Neuron (in vitro differentiated cells): Measurements from ENCODE around the gene PPM1D.
"Not testable (repeated sequence)": the region's sequence is repeated elsewhere in the genome, so short reads cannot be mapped to it uniquely, and the experiment has no call there.

Source experiments
- H2AFZ ChIP-seq: one replicate; pipeline ENCODE4 v1.6.1; 2013; ENCODE audit warnings: low read depth, mild to moderate bottlenecking, inconsistent platforms, low read length, moderate library complexity
- H3K27me3 ChIP-seq: one replicate; pipeline ENCODE4 v1.6.1; 2013; ENCODE audit warnings: low read length; ENCODE audit not compliant: insufficient read depth
- H3K36me3 ChIP-seq: one replicate; pipeline ENCODE4 v1.6.1; 2013; ENCODE audit warnings: low read length; ENCODE audit not compliant: insufficient read depth
- H3K4me1 ChIP-seq: one replicate; pipeline ENCODE4 v1.6.1; 2013; ENCODE audit warnings: low read length; ENCODE audit not compliant: insufficient read depth
- H3K4me3 ChIP-seq: 2 replicates; pipeline ENCODE4 v1.5.1; 2013; ENCODE audit warnings: mild to moderate bottlenecking, low read length, moderate library complexity
- H3K9me3 ChIP-seq: one replicate; pipeline ENCODE4 v1.6.1; 2013; ENCODE audit warnings: low read length

The PPM1D gene

DNA sequence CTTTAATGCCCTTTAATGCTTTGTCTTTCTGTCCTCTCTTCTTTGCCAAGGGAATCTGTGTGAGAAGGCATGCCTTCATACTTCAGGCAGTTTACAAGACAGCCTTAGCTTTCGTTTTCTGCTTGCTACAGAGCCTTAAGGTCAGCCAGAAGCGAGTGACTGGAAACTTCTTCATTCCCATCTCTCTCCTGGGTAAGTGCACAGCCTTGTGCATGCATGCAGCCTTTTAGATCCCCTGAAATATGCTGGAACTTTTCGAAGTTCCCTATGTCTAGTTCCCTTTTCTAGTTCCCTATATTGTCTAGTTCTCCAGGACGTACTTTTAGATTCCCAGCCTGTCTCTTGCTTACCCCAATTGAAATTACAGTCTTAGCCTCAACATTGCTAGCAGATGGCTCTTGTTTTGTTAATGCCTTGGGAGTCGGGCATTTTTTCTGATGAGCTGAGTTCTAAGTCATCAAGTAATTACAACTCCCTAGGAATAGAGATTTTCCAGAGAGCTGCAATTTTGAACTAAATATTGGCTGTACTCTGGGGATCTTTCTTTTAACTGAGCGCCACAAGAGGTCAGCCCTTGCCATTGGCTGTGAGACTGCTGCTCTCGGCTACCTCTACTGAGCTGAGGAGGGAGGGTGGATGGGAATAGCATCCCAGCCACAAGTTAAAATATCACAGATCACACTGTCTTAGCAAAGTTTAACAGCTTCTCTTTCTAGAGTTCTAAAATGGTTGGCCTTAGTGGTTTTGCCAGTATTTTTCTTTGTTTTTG lies 22.7 kb upstream of the PPM1D start:
- no peaks in the 10 kb centered on the region for H3K27me3 ChIP-seq
- H2AFZ ChIP-seq, result peak overlapping the region; percentile 53
- peaks cover 26% of the 10 kb centered on the region for H3K4me1 ChIP-seq
- H3K36me3 ChIP-seq, result no peaks in the 10 kb centered on the region
- peak overlapping the region; percentile 13 for H3K4me3 ChIP-seq
- no peaks in the 10 kb centered on the region for H3K9me3 ChIP-seq

GRCh38 chr17:60579090-60579489 lies 20.9 kb upstream of the PPM1D start:
- Histone ChIP-seq H3K36me3 (no peaks in the 10 kb centered on the region), H3K4me3 (no peak overlapping the region), H3K4me1 (peaks cover 9% of the 10 kb centered on the region), H3K27me3 (no peaks in the 10 kb centered on the region), H2AFZ (no peak overlapping the region), H3K9me3 (no peaks in the 10 kb centered on the region)

GRCh38 chr17:60579551-60579950 lies 20.4 kb upstream of the PPM1D start:
- Histone ChIP-seq H3K27me3 (no peaks in the 10 kb centered on the region), H3K4me3 (no peak overlapping the region), H2AFZ (no peak overlapping the region), H3K36me3 (no peaks in the 10 kb centered on the region), H3K4me1 (peaks cover 8% of the 10 kb centered on the region), H3K9me3 (no peaks in the 10 kb centered on the region)

DNA sequence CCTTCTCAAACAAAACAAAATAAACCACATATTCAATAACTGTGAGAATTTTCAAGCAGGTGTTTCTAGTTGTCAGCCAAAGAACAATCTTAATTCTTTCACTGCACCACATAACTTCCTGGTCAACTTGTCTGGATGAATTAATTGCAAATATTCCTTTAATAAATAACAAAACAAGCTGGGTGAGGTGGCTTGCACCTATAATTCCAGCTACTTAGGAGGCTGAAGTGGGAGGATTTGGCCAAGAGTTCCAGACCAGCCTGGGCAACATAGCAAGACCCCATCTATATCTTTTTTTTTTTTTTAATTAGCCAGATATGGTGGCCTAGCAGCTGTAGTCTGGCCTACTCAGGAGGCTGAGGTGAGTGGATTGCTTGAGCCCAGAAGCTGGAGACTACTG lies 17.0 kb upstream of the PPM1D start:
- Histone ChIP-seq H3K4me1 (no peaks in the 10 kb centered on the region), H3K4me3 (no peak overlapping the region), H3K36me3 (no peaks in the 10 kb centered on the region), H3K9me3 (no peaks in the 10 kb centered on the region), H3K27me3 (no peaks in the 10 kb centered on the region), H2AFZ (no peak overlapping the region)

DNA sequence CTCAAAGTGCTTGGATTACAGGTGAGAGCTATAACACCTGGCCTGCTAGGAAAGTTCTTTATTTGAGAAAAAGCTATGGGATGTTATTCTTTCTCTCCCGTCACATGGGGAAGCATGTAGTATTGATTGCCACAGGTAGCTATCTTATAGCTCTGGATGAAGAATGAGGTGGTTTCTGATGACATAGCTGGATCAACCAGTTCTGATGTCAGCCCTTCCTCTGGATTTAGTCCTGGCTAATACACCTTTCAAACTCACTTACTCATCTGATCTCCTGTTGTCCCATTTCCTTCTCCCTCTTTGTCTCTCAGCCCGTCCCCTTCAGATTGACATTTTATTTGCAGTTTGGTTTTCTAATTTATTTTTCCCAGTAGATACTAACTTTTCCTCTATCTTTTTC lies 14.1 kb upstream of the PPM1D start:
- Histone ChIP-seq H3K9me3 (no peaks in the 10 kb centered on the region), H3K4me1 (no peaks in the 10 kb centered on the region), H2AFZ (no peak overlapping the region), H3K36me3 (no peaks in the 10 kb centered on the region), H3K27me3 (no peaks in the 10 kb centered on the region), H3K4me3 (no peak overlapping the region)

DNA sequence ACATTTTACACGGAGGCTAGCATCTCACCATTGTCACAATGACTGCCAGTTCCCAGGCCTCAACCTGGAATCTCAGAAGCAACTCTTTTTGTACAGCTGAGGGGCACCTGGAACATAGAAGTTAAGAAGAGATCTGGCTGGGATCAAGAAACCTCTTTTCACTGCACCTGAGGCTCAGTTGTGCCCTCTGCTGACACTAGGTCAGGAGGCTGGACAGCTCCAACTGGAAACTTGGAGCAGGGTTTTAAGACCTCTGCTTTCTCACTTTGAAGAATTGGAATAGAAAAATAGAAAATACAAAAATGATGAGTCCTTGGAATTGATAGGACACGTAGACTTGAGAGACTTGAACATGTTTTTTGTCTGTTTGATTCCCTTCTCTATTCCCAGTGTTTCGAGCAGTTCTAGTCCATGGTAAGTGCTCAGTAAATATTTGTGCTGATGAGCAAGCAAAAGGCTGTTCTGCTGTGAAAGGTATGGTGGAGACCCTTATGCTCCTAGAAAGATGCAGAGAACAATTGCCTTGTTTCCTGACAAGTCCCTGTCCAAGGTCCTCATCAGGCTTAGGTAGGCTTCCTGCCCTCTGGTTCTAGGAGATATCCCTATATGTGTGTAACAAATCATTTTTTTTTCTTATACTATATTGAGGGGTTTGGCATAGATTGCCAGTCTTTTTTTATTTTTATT lies 13.6 kb upstream of the PPM1D start:
- Histone ChIP-seq H2AFZ (no peak overlapping the region), H3K4me3 (no peak overlapping the region), H3K9me3 (no peaks in the 10 kb centered on the region), H3K4me1 (no peaks in the 10 kb centered on the region), H3K36me3 (no peaks in the 10 kb centered on the region), H3K27me3 (no peaks in the 10 kb centered on the region)

DNA sequence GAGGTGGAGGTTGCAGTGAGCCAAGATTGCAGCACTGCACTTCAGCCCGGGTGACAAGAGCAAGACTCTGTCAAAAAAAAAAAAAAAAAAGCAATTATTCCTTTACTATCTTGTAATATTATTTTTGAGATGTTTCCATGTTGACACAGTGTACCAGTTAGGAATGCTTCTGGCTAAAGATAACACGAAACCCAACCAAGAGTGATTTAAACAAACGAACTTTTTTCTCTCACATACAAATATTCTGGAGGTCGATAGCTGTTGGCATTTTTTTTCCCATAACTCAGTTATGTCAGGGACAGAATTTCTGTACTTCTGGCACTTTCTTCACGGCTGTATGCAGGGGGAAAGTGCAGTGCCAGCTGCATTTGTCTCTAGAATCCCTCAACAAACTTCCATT lies 9.9 kb upstream of the PPM1D start:
- no peaks in the 10 kb centered on the region for H3K36me3 ChIP-seq
- no peaks in the 10 kb centered on the region for H3K9me3 ChIP-seq
- H3K4me1 ChIP-seq, result no peaks in the 10 kb centered on the region
- no peak overlapping the region for H2AFZ ChIP-seq
- H3K4me3 ChIP-seq, result no peak overlapping the region
- H3K27me3 ChIP-seq, result no peaks in the 10 kb centered on the region

DNA sequence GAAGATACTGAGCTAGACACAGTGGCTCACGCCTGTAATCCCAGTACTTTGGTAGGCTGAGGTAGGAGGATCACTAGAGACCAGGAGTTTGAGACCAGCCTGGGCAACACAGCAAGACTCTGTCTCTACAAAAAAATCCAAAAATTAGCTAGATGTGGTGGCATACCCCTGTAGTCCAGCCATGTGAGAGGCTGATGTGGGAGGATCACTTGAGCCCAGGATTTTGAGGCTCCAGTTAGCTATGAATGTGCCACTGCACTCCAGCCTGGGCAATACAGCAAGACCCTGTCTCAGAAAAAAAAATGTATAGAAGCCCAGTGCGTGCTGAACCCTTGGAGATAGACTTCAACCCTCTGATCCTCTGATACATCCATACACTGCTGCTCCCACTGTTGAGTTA lies 7.2 kb upstream of the PPM1D start:
- Histone ChIP-seq H3K9me3 (no peaks in the 10 kb centered on the region), H2AFZ (no peak overlapping the region), H3K4me3 (no peak overlapping the region), H3K27me3 (no peaks in the 10 kb centered on the region), H3K4me1 (no peaks in the 10 kb centered on the region), H3K36me3 (no peaks in the 10 kb centered on the region)

DNA sequence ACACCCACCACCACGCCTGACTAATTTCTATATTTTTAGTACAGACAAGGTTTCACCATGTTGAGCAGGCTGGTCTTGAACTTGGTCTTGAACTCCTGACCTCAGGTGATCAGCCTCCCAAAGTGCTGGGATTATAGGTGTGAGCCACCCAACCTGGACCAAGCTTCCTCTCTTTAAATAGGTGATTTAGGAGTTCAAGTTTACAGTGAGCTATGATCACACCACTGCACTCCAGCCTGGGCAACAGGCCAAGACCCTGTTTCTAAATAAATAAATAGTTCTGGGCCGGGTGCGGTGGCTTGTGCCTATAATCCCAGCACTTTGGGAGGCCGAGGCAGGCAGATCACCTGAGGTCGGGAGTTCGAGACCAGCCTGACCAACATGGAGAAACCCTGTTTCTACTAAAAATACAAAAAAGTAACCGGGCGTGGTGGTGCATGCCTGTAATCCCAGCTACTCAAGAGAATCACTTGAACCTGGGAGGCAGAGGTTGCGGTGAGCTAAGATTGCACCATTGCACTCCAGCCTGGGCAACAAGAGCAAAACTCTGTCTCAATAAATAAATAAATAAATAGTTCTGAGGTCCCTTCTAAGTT lies 6.5 kb upstream of the PPM1D start:
- H2AFZ ChIP-seq, H3K9me3 ChIP-seq, H3K4me1 ChIP-seq, H3K36me3 ChIP-seq, H3K27me3 ChIP-seq, H3K4me3 ChIP-seq: not testable (repeated sequence)

GRCh38 chr17:60594170-60594569 lies 5.8 kb upstream of the PPM1D start:
- H3K36me3 ChIP-seq, H2AFZ ChIP-seq, H3K4me3 ChIP-seq, H3K4me1 ChIP-seq, H3K9me3 ChIP-seq, H3K27me3 ChIP-seq: not testable (repeated sequence)

GRCh38 chr17:60594734-60595133 lies 5.3 kb upstream of the PPM1D start:
- Histone ChIP-seq H3K27me3 (no peaks in the 10 kb centered on the region), H3K4me1 (peaks cover 5% of the 10 kb centered on the region), H2AFZ (no peak overlapping the region), H3K36me3 (no peaks in the 10 kb centered on the region), H3K4me3 (no peak overlapping the region), H3K9me3 (no peaks in the 10 kb centered on the region)

- Histone ChIP-seq H3K27me3 (no peaks in the 10 kb centered on the region), H3K36me3 (no peaks in the 10 kb centered on the region), H3K4me1 (peaks cover 5% of the 10 kb centered on the region), H3K4me3 (no peak overlapping the region), H3K9me3 (no peaks in the 10 kb centered on the region), H2AFZ (no peak overlapping the region)
Measured at GRCh38 chr17:60597297-60597696, 2.7 kb upstream of the PPM1D start.

DNA sequence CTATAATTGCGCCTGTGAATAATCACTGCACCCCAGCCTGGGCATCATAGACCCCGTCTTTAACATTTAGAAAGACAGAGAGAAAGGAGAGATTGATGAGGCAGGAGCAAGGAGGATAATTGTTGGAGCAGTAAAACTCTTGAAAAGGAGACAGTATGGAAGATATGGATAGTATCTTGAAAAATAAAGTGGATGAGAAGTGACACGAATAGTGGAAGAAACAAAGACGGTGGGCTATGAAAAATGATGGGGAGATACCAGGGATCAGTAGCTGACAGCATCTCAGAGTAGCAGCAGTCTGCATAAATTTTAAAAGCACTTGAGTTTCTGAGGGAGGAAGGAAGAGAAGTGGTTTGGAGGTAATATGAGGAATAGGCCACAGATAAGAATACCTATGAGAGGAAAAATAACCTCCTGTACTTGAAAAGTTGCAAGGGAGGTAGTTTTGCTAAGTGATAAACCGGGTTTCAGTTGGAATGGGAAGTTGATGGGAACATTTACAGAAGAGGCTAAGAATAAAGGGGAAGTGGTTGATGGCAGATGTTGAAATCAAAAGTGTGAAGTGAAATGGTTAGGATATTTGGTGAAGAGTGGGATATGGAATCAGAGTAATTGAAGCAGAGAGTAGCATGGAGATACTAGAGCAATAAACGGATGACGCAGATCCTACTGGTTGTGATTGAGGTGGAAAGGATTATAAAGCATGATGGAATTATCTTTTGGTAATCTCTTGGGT lies 1.8 kb upstream of the PPM1D start:
- Histone ChIP-seq H3K36me3 (no peaks in the 10 kb centered on the region), H3K4me1 (peaks cover 9% of the 10 kb centered on the region), H3K9me3 (no peaks in the 10 kb centered on the region), H3K4me3 (peak overlapping the region; percentile 97), H3K27me3 (no peaks in the 10 kb centered on the region), H2AFZ (peak overlapping the region; percentile 28)
